Left kidney (tissue), 2 donors: ENCODE measurements around the gene TJP2. TPM values are rescaled to one million over a fixed set of nuclear protein-coding genes. Genes with fewer than 3 reads are reported as not detected.
"Not testable (repeated sequence)": the region's sequence is repeated elsewhere in the genome, so short reads cannot be mapped to it uniquely, and the experiment has no call there.

Experiments used
- DNase-seq: peaks from one replicate; pipeline ENCODE4 v3.0.0-alpha.2; 2013
- polyA plus RNA-seq: library from polyadenylated mRNA; unstranded; fragments of 120-200 nt; gene quantifications from one replicate; pipeline ENCODE4 v1.2.1, GENCODE V29; 2013; ENCODE audit not compliant: insufficient read length

Gene TJP2
- polyA plus RNA-seq, 1 donor, result 108 TPM

DNA sequence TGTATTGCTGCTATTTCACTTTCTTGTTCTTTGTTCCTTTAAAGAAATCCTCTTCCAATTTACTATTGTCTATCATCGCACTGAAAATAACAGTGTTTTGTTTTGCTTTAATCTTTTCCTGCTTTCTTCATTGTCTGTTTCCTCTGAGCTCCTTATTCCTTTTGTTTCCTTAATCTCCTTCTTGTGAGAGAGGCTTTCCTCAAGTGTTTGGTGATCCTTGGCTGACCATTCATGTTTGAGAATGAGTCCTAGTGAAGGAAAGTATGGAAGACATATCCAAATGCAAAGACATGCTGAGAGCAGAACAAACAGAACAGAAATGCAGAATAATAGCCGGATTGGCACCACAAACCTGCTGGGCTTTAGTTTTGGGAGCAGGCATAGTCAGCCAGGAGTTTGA, 108.9 kb downstream of the TJP2 start:
- DNase-seq, result no peak

DNA sequence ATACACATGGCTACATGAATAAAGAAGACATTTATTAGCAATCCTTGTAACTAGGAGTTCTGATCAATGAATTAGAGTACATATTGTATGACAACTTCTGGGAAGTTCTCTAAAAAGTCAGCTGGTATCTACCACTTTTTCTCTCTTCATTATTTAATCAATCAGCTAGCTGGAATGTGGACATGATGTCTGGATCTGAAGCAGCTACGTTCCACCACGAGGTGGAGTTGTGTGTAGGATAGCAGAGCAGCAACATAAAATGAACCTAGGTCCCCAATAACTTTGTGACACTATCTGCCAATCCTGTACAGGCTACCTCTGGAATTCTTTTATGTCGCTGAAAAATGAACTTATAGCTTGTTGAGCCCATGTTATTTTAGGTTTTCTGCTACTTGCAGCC, 118.0 kb downstream of the TJP2 start:
- DNase-seq, result no peak

DNA sequence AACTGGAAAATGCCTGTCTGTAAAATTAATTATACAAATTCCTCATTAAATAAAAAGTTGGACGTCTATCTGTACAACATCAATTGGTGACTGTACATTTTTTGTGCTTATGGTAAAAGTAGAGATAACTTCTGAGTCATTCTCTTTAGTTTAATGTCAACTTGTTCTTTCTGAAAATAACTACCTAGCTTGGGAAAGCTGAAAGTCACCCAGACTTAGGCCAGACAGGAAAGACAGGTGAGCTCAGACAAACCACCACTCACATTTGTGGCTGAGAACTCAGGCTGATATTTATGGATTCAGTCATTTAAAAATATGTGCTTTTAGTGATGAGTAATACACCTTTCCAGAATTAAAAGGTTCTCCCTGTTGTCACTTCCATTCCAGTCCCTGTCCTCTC, 119.1 kb downstream of the TJP2 start:
- no peak for DNase-seq

DNA sequence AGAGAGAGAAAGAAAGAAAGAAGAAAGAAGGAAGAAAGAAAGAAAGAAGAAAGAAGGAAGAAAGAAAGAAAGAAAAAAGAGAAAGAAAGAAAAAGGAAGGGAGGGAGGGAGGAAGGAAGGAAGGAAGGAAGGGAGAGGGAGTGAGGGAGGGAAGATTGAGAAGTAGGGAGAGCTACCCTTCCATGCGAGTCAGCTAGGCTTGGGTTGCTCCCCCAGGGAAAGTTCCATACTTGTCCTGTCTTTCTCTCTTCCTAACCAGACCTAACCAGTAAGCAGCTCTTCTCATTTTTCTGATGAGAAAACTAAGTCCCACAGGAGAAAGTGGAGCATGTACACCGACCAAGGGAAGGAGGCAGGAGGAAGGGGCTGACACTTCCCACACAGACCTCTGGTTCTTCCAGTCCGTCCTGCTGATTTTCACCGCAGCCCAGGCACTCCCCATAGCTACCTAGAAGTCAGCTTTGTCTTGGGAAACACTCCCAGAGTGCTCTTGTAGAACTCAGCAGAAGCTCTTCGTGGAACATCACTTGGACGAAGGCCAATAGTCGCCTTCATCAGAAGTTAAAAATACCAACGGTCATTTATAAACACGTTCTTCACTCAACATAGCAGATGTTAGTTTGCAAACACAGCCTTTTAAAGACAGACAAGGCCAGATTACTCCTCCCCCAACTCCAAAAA, 121.9 kb downstream of the TJP2 start:
- DNase-seq, result no peak

DNA sequence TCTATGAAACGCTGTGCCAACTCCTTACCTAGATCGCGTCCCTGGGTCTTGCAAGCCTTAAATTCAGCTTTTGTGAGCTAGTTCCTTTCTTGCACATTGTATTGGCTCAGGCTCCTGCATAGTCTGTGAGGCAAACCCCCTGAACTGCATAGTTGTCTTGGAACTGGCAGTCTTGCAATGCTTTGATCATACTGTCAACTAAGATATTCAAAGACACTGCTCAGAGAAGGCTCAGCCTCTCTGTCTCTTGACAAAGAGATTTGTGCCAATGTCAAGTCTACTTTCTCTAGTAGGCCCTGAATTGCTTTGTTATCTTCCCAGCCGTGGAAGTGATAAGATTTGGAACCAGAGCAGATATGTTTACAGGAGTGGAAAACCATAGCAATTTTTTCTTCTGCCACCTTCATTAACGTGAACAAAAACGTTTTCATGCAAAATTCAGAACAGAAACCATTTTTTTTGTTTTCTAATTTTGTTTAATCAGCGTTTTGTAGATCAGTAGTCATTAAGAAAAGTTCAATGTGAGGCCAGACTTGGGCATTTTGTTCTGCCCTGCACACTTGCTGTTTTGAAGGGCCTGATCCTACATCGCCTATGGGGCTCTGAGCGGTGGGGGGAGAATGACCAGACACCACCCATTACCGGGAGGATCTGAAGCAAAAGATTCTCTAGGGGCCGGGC, 123.4 kb downstream of the TJP2 start:
- no peak for DNase-seq

DNA sequence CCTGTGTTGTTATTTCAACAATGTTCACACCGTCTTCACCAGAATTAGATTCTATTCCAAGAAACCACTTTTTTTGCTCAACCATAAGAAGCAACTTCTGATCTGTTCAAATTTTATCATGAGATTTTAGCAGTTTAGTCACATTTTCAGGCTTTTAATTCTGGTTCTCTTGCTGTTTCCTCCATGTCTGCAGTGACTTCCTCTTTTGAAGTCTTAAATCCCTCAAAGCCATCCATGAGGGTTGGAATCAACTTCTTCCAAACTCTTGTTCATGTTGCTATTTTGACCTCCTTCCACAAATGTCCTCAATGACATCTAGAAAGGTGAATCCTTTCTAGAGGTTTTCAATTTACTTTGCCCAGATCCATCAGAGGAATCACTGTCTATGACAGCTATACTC, 125.2 kb downstream of the TJP2 start:
- no peak for DNase-seq

DNA sequence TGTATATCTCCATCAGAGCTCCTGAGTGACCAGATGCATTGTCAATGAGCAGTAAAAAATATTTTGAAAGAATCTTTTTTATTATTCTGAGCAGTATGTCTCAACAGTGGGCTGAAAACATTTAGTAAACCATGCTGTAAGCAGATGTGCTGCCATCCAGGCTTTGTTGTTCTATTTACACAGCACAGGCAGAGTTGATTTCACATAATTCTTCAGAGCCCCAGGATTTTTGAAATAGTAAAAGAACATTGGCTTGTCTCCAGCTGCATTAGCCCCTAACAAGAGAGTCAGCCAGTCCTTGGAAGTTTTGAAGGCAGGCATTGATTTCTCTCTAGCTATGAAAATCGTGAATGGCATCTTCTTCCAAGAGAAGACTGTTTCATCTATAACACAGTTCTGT, 125.7 kb downstream of the TJP2 start:
- DNase-seq, result no peak

DNA sequence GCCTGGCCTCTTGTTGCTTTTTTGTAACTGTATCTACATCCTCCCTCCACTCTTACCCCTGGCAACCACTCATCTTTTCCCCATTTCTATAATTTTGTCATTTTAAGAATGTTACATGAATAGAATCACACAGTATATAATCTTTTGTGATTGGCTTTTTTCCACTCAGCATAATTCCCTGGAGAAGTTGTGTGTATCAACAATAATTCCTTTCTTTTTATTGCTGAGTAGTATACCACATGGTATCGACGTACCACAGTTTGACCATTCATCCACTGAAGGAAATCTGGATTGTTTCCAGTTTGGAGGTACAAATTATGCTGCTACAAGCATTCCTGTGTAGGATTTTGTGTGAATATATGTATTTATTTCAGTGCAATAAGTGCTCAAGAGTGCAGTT, 129.3 kb downstream of the TJP2 start:
- DNase-seq, result no peak

DNA sequence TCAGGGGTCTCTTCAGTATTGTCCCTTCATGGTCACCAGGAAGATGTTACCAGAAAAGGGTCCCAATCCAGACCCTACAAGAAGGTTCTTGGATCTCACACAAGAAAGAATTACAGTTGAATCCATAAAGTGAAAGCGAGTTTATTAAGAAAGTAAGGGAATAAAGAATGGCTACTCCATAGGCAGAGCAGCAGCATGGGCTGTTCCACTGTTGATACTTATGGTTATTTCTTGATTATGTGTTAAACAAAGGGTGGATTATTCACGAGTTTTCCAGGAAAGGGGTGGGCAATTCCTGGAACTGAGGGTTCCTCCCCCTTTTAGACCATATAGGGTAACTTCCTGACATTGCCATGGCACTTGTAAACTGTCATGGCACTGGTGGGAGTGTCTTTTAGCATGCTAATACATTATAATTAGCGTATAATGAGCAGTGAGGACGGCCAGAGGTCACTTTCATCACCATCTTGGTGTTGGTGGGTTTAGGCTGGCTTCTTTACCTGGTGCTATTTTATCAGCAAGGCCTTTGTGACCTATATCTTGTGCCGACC, 132.9 kb downstream of the TJP2 start:
- not testable (repeated sequence) for DNase-seq

DNA sequence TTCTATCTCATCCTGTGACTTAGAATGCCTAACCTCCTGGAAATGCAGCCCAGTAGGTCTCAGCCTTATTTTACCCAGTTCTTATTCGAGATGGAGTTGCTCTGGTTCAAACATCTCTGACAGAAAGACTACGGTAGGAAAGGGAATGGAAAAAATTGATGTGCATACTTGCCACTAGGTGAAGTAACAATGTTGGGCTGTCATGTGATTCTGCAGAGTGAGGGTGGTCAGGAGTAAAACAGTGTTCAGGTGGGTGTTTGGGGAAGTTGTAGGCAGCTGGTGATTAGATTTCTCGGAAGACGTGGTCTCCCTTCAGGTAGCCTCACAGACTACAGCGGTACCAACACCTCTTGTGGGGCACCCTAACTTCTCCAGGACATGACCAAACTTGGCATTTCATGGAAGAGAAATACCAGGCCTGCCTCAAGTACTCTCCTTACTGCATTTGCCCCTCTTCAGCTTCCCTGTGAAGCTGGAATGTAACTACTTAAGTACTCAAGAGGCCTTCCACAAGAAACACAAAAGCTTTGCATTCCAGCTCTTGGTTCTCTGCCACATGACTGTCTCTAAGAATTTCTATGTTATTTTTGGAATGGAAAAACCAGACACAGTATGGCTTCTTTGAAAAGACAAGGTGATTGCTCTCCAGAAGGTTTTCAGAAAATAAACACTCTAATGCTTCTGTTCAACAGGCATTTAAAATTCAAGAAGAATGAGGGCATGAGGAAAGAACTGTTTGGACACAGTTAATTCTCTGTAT, 133.5 kb downstream of the TJP2 start:
- DNase-seq, result no peak

DNA sequence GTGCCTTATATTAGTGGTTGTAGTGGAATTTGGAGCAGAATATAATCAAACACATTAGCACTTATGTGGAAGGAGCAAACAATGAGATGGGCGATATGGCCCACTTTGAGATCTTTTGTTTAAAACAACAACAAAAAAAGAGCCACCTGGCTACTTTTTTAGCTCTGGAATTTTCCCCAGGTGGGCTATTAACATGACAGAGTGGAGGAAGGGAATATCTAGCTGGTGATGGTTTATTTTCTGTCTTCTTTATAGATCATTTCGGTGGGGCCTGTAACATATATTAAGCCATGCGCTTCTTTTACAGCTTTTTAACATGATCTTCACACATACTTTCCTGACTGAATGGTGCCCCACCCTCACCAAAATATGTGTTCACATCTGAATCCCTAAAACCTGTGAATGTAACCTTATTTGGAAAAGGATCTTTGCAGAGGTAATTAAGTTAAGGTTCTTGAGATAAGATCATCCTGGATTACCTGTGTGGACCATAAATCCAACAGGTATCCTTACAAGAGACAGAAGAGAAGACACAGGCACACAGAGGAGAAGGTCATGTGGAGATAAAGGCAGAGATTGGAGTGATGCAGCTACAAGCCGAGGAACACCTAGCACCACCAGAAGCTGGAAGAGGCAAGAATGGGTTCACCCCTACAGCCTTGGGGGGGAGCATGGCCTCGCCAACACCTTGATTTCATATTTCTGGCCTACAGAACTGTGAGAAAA, 134.3 kb downstream of the TJP2 start:
- no peak for DNase-seq

DNA sequence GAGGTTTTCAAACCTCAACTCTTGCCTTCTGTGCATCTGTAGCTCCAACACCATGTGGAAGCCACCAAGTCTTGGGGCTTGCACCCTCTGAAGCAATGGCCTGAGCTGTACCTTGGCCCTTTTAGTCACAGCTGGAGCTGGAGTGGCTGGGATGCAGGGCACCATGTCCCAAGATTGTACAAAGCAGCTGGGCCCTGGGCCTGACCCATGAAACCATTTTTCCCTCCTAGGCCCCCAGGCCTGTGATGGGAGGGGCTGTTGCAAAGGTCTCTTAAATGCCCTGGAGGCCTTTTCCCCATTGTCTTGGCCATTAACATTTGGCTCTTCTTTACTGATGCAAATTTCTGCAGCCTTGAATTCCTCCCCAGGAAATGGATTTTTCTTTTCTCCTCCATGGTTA, 139.1 kb downstream of the TJP2 start:
- no peak for DNase-seq

DNA sequence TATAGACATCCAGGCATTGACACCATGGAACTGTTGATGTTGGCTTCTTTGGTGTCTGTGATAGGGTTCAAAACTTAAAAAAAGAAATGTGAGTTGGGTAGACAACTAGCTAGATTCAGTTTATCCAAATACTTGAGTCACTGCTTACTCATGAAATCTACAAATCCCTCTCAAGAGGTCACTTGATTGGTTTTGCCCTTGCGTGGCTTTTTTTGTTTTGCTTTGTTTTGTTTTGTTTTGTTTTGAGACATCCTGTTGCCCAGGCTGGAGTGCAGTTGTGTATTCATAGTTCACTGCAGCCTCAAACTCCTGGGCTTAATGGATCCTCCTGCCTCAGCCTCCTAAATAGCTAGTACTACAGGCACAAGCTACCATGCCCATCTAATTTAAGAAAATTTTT, 140.5 kb downstream of the TJP2 start:
- DNase-seq, result no peak

DNA sequence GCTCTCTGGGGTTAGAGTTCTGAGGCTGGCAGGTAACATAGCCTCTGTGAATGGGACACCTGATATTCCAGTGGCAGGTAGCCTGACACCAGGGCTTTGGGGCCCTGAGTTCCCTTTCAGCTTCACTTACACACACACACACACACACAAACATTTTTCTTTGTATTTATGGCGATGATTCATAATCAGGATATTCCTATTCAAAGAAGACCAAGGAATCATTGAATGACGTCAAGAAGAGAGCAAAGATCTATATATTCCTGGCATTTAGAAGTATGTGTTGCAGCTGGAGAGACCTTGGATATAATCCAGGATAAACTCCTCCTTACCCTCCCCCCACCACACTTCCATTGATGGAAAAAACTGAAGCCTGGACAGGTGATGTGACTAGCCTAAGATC, 143.0 kb downstream of the TJP2 start:
- DNase-seq, result no peak

DNA sequence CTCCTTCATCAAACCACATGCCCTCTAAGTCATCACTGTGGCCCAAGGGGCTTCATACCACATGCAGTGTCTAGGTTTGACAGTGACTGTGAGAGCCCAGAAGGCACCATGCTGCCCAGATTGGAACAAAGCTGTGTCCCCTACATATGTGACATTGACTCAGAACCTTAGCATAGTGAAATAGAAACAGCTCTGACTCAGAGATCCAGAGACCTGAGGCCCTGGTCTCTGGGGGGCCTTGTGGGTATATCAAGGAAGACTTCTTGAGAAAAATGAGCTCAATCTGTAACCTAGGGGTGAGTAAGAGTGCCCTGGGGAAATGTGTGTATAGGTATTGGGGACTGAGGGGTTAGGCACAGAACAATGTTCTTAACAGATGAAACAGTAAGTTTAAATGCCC, 143.8 kb downstream of the TJP2 start:
- no peak for DNase-seq

DNA sequence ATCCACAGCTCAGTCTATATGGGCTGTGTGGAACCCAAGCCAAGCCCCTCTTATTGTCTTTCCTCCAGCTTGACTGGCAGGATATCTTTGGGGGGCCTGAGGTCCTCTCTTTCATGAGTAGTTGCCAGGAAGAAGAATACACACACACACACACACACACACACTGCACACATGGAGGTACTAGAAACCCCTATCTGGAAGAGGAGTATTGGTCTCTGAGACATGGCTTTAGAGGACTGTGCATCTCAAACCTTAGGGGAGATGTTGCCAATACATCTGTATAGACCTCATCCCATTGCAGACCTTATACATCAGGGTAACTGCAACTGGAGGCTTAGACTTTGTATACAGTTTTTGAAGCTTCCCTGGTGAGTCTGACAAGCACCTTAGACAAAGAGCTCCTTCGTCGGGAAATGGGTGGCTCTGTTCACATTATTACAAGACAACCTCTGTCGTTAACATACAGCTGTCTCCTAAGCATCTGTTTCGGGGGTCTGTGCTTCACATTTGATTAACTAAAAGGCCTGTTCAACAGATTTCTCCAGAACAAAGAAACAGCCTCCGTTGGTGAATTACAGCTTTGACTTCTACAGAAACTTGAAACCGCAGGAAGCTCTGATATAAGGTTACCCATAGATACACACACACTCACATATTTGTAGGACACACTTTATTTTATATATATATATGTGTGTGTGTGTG, 145.4 kb downstream of the TJP2 start:
- DNase-seq, result peak; percentile 27

DNA sequence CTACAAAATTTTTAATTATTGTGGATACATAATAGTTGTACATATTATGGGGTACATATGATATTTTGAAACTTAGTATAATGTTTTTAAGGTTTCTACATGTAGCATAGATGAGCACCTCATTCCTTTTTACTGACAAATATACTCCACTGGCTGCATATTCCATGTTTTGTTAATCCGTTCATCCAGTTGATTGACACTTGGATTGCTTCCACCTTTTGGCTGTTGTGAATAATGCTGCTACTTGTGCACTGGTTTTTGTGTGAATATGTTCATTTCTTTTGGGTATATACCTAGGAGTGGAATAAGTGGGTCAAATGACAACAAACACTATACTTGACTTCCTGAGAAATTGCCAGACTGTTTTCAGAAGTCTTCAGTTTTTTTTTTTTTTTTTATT, 148.2 kb downstream of the TJP2 start:
- no peak for DNase-seq

DNA sequence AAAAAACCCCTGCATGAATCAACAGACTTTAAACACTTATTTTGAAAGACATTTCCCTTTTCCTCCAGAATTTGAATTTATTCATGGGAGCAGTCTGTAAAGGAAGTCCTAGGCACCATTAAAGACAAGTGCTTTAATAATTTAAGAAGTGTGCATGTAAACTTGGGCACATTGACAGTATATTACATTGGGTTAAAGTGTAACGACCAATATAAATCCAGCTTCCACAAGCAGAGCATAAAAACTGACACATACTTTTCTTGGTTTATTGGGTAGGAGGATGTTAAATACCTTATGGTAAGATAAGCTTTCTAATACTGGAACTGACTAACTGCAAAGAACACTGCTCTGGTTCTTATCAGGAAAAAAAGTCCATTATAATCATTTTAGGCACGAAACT, 149.8 kb downstream of the TJP2 start:
- DNase-seq, result peak; percentile 35
